Colonic mucosa (tissue), 4 donors: Measurements from ENCODE around the gene PLCG1. TPM values are rescaled to one million over a fixed set of nuclear protein-coding genes. Genes with fewer than 3 reads are reported as not detected.

Experiments
- DNase-seq: peaks from one replicate; pipeline ENCODE4 v3.0.0-alpha.2; 2020
- H3K27ac ChIP-seq: fragments of 200-600 bp; one replicate; pipeline ENCODE4 v1.8.0; 2021
- H3K27me3 ChIP-seq: fragments of 200-600 bp; one replicate; pipeline ENCODE4 v1.8.0; 2021
- H3K36me3 ChIP-seq: fragments of 200-600 bp; one replicate; pipeline ENCODE4 v1.8.0; 2021
- H3K4me1 ChIP-seq: fragments of 200-600 bp; one replicate; pipeline ENCODE4 v1.8.0; 2021; ENCODE audit warnings: mild to moderate bottlenecking
- H3K4me3 ChIP-seq: fragments of 200-600 bp; one replicate; pipeline ENCODE4 v1.8.0; 2021
- H3K9ac ChIP-seq, 2 donors: one replicate each; pipeline ENCODE4 v1.7.0; 2013; ENCODE audit warnings: control low read depth in 2 of 2, low read depth in 2 of 2, low read length in 2 of 2
- H3K9me3 ChIP-seq: fragments of 200-600 bp; one replicate; pipeline ENCODE4 v1.8.0; 2021
- CTCF ChIP-seq: fragments of 200-600 bp; IDR thresholded peaks from one replicate; pipeline ENCODE4 v1.8.0; 2022; ENCODE audit warnings: antibody characterized with exemption, mild to moderate bottlenecking
- intact Hi-C: fragments of 100-400 bp; cut with DNase I; formaldehyde crosslinking; loops from one replicate; pipeline ENCODE4 v1.14.1; 2022
- total RNA-seq, 2 donors: library from RNA; stranded (reverse); fragmentation: NEBNext Ultra II Directional in 1 of 2; extraction: Animal tissue kit (Norgen Biotek cat#: 25700) in 1 of 2; gene quantifications; one replicate each; pipeline ENCODE4 v1.2.1, GENCODE V29; 2021
- donor health status: healthy.
- donor health status: DM: no; HTN: no; CAD: no.
- donor health status: DM: no; HTN: no; CAD: no.

Gene PLCG1
- total RNA-seq, 2 donors from 2014 or later, result 57.3 to 67.4 TPM

- Histone ChIP-seq H3K27me3 (no peaks in the 10 kb centered on the region), H3K9me3 (no peaks in the 10 kb centered on the region), H3K9ac (no peak overlapping the region), H3K36me3 (no peaks in the 10 kb centered on the region), H3K4me3 (no peak overlapping the region), H3K27ac (no peak overlapping the region), H3K4me1 (no peaks in the 10 kb centered on the region)
- no peak for DNase-seq
- intact Hi-C loops, result no loop called here
- no peak for TF ChIP-seq CTCF
These were observed 46.0 kb downstream of the PLCG1 start for GRCh38 chr20:41183391-41183790.

GRCh38 chr20:41183831-41184230, 46.5 kb downstream of the PLCG1 start:
- TF ChIP-seq CTCF, result no peak
- Histone ChIP-seq H3K4me1 (no peaks in the 10 kb centered on the region), H3K27ac (no peak overlapping the region), H3K9me3 (no peaks in the 10 kb centered on the region), H3K27me3 (no peaks in the 10 kb centered on the region), H3K9ac (no peak overlapping the region), H3K4me3 (no peak overlapping the region), H3K36me3 (no peaks in the 10 kb centered on the region)
- intact Hi-C loops, result no loop called here
- DNase-seq, result no peak

- H3K9ac ChIP-seq, result no peak overlapping the region
- intact Hi-C loops, result no loop called here
- H3K27ac ChIP-seq, result no peak overlapping the region
- no peaks in the 10 kb centered on the region for H3K27me3 ChIP-seq
- no peak overlapping the region for H3K4me3 ChIP-seq
- no peaks in the 10 kb centered on the region for H3K9me3 ChIP-seq
- no peaks in the 10 kb centered on the region for H3K4me1 ChIP-seq
- DNase-seq, result no peak
- no peak for TF ChIP-seq CTCF
- H3K36me3 ChIP-seq, result no peaks in the 10 kb centered on the region
These were observed 47.8 kb downstream of the PLCG1 start for GRCh38 chr20:41185013-41185757.

GRCh38 chr20:41187668-41188067, 50.3 kb downstream of the PLCG1 start:
- Histone ChIP-seq H3K27ac (no peak overlapping the region), H3K9me3 (no peaks in the 10 kb centered on the region), H3K4me3 (no peak overlapping the region), H3K27me3 (no peaks in the 10 kb centered on the region), H3K9ac (no peak overlapping the region), H3K4me1 (no peaks in the 10 kb centered on the region), H3K36me3 (no peaks in the 10 kb centered on the region)
- intact Hi-C loops, result no loop called here
- DNase-seq, result no peak
- no peak for TF ChIP-seq CTCF

GRCh38 chr20:41191562-41192500, 54.5 kb downstream of the PLCG1 start:
- intact Hi-C loops, result no loop called here
- Histone ChIP-seq H3K36me3 (no peaks in the 10 kb centered on the region), H3K27ac (no peak overlapping the region), H3K9ac (no peak overlapping the region), H3K9me3 (no peaks in the 10 kb centered on the region), H3K4me1 (no peaks in the 10 kb centered on the region), H3K4me3 (no peak overlapping the region), H3K27me3 (no peaks in the 10 kb centered on the region)
- TF ChIP-seq CTCF, result no peak
- no peak for DNase-seq
